B cell (primary cell): Measurements from ENCODE around the gene STN1.

Source experiments
- EZH2 ChIP-seq: IDR thresholded peaks from 2 replicates; pipeline ENCODE4 v1.6.1; 2012; ENCODE audit warnings: borderline replicate concordance, low read depth, mild to moderate bottlenecking, moderate library complexity, low read length; ENCODE audit not compliant: insufficient read depth, poor library complexity, severe bottlenecking
- TF ChIP-seq, protein P1 (sequence below): fragments of 200-600 bp; IDR thresholded peaks from one replicate; pipeline ENCODE4 v1.8.0; 2022; ENCODE audit warnings: antibody characterized with exemption, mild to moderate bottlenecking

DNA sequence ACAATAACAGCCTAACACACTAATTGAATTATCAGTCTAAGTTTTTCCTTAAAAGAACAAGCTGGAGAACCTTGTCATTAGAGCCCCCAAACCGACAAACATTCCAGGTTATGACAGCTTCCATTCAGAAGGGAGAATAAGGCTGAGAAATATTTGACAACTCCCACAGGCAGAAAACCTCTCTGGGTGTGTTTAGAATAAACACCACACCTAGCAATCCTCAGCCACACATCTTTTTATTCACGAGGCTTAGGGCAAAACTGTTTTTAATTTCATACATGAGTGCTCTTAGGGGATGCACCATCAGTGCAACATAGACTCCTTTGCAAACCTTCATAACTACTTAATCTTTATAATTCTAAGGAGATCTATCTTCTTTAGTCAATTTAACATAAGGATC lies 24.2 kb downstream of the STN1 start:
- no peak for TF ChIP-seq EZH2
- TF ChIP-seq, protein P1, sequence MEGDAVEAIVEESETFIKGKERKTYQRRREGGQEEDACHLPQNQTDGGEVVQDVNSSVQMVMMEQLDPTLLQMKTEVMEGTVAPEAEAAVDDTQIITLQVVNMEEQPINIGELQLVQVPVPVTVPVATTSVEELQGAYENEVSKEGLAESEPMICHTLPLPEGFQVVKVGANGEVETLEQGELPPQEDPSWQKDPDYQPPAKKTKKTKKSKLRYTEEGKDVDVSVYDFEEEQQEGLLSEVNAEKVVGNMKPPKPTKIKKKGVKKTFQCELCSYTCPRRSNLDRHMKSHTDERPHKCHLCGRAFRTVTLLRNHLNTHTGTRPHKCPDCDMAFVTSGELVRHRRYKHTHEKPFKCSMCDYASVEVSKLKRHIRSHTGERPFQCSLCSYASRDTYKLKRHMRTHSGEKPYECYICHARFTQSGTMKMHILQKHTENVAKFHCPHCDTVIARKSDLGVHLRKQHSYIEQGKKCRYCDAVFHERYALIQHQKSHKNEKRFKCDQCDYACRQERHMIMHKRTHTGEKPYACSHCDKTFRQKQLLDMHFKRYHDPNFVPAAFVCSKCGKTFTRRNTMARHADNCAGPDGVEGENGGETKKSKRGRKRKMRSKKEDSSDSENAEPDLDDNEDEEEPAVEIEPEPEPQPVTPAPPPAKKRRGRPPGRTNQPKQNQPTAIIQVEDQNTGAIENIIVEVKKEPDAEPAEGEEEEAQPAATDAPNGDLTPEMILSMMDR = no peak
